Right kidney (tissue), 1 donor: Measurements from ENCODE around the gene FOXE3.

Experiments
- DNase-seq: peaks from one replicate; pipeline ENCODE4 v3.0.0-alpha.2; 2016

The FOXE3 gene

DNA sequence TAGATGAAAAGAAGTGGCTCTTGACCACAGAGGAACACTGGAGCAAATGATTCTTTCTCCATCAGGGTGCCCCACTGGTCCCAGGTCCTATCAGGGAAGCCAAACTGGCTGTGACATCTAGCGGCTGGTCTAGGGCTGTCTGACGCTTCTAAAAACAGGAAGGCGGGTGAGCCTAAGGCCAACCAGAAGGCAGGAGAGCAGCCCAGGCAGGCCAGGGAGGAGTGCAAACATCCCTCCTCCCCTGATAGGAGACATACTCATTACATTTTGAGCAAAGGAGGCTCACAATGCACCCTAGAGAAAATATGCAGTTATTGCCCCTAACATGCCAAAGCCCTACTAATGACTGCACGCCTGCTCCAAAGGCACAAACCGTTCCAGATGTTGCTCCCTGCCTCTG, 10.4 kb upstream of the FOXE3 start:
- DNase-seq = peak; percentile 19

DNA sequence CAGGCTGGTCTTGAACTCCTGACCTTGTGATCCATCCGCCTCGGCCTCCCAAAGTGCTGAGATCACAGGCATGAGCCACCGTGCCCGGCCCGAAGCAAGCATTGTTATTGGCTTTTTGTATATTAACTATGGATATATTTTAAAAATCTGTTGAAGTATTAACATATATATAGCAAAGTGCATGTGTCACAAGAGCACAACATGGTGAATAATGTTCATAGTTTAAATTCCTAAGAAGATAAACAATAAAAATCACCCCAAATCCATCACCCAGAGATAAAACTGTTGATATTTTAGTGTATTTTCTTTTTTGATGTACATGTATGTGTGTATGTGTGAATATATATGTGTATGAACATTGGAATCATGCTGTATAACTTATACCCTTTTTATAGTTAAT, 9.1 kb upstream of the FOXE3 start:
- no peak for DNase-seq

DNA sequence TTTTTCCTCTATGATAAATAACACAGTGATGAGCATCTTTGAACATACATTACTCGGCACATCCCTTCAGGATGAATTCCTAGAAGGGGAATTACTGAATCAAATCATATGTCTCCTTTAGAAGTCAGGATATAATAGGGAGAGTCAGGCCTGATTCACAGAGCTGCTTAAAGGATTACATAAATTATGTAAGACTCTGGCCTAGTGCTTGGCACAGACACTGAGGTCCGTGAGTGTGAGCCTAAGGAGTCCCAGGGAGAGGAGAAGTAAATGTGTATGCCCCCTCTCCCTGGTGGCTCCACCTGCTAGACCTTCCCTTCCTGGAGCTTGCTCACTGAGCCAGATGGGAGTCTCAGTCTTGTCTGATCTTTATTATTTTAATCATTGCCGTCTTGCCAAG, 8.6 kb upstream of the FOXE3 start:
- no peak for DNase-seq

DNA sequence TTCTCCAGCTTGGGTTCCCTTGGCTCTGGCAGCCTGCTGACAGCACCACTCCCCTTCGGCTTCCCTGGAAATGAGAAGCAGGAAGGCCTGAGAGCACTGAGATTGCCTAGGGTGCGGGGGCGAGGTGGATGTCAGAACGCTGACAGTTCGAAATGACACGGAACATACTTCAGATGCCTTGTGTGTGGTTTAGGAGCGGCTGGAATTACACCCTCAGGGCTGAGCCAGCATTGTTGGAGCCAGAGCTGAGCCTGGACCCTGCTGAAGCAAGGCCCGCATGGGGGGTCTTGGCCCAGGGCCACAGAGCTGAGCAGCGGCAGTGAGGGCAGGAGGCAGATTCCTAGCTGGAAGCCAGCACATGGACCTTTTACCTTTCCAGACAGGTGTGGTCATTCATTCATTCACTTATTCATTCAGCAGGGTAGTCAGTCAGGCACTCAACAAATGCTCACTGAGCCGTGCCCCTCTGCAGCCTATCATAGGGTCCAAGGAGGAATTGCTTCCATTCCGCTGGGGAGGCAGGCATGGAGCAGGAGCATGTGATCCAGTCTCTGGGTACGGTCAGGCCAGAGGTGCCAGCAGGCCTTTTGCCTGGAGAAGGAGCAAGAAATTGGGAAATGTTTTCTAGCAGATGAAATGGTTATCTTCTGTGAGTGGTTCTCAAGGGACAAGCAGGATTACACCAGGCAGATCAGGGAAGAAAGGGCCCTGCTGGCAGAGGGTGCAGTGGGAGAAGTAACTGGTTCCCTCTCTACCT, 6.6 kb upstream of the FOXE3 start:
- peak; percentile 38 for DNase-seq

DNA sequence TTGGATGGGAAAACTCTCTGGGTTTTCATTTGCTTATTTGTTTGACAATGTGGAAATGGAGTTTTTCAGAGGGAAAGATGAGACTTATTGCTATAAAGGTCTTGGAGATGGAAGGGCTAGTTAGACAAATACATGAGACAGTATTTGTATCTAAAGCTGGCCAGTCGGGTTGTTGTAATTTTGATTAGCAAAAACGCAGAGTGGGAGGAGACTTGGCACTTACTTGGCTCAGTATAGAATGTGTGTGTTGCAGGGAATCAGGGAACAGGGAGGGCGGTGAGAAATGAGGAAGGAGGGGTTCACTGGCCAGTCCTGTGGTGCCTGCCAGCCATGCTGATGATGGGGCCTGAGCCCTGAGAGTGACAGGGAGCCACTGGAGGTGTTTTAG, 6.0 kb upstream of the FOXE3 start:
- no peak for DNase-seq

DNA sequence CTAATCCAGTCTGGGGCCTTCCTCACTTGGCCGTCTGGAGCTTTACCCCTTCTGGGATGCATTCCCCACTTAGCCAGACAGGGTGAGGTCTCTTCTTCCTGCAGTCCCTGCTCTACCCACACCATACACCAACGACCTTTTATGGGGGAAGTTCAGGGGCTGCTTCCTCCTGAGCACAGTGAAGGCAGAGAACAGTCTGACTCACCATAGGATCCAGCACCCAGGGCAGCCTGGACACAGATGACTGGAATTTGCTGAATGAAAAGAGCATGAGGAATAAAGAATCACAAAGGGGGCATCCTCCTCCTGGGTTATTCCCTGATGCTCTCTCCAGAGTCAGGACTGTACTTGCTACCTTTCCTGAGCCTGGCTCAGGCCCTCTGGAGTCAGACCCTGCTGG, 4.6 kb upstream of the FOXE3 start:
- DNase-seq = no peak

DNA sequence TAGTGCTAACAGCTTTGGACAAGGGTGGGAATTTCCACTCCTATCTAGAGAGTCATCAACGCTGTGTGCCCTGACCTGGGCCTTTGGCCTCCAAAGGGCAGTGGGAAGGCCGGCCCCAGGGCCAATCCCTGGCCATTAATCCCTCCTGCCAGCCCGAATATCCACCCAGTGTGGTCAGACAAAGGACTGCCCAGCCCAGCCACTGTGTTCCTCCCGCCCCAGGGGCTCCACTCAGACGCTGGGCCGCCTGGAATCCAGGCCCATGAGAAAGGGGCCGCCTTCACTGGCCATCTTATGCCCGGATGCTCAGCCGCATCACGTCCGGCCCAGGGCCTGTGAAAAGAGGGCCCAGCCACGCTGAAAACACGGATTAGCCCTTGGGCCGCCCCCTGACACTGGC, 3.6 kb upstream of the FOXE3 start:
- no peak for DNase-seq

DNA sequence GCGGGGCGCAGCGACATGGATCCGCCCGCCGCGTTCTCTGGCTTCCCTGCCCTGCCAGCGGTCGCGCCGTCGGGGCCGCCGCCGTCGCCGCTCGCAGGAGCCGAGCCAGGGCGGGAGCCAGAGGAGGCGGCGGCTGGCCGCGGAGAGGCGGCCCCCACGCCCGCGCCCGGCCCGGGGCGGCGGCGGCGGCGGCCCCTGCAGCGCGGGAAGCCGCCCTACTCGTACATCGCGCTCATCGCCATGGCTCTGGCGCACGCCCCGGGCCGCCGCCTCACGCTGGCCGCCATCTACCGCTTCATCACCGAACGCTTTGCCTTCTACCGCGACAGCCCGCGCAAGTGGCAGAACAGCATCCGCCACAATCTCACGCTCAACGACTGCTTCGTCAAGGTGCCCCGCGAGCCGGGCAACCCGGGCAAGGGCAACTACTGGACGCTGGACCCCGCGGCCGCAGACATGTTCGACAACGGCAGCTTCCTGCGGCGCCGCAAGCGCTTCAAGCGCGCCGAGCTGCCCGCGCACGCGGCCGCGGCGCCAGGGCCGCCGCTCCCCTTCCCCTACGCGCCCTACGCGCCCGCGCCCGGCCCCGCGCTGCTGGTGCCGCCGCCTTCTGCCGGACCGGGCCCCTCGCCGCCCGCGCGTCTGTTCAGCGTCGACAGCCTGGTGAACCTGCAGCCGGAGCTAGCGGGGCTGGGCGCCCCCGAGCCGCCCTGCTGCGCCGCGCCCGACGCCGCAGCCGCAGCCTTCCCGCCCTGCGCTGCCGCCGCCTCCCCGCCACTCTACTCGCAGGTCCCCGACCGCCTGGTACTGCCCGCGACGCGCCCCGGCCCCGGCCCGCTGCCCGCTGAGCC, 459 bp downstream of the FOXE3 start:
- DNase-seq = peak; percentile 64

DNA sequence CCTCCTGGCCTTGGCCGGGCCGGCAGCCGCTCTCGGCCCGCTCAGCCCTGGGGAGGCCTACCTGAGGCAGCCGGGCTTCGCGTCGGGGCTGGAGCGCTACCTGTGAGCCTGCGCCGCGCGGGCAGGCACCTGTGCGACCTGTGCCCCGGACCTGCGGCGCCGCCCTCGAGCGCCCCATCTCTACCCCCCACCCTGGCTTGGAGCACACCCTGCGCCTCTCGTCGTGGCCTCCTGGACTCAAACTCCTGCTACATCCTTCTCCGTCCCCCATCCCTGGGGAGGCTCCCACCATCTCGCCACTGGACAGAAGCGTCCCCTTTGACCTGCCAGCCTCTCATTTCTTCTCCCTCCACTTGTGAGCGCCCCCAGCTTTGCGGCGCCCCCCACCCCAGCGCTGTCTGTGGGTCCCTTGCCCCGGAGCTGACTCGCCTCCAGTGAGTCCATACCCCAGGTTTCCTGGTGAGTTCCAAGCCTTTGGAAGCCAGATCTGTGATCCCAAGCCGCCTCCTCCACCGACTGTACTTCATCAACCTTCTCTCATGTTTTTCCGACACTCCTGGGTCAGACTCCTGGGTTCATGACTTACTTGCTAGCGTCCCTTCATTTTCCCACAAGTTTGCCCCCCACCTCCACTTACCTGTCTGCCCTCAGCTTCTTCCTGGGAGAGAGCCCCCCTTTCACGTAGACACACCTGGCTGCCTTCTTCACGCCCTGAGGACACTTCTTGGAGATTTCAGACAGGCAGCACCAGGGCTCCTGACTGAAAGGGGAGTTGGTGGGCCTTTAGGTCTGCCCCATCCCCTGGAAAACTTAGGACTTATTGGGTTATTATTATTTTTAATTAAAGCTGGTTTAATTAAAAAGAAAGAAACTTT, 1.3 kb downstream of the FOXE3 start:
- DNase-seq = peak; percentile 53

DNA sequence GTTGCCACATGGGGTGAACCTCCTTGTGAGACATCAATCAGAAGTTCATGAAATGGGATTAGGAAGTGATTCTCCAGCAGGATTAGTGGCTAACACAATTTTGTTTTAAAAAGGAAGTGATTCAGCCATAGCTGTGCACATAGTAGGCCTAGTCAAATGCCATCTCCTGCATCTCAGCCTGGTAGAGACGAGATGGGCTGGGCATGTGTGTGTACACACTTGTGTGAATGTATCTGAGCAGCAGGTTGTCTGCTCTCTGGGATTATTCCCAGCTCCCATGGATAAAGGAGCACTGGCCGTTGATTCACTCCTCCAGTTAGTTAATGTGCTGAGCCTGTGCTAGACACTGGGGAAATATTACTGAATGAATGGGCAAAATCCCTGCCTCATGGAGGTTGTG, 2.0 kb downstream of the FOXE3 start:
- DNase-seq = no peak

DNA sequence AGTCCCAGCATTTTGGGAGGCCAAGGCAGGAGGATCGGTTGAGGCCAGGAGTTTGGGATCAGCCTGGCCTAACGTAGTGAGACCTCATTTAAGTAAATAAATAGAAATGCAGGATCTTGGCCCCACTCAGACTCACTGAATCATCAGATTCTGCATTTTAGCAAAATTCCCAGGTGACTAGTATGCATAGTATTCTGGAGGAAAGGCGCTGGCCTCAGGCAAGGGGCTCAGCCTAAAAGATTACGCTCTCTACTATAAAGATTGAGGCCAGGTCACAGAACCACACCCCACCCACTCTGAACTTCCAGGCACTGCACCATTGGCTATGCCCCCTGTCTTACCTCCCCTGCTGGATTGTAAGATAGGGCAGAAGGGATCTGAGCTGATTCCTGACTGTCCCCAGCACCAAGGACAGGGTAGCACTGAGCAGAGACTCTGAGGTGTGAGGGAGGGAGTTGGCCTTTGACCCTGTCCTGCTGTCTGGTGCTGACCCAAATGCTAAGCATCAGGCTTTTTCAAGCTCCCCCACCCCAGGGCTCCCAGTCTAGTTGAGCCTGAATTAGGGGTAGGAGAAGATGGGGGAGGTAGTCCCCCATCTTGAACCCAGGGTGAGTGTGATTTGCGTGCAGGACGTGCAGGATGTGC, 2.7 kb downstream of the FOXE3 start:
- DNase-seq = no peak

DNA sequence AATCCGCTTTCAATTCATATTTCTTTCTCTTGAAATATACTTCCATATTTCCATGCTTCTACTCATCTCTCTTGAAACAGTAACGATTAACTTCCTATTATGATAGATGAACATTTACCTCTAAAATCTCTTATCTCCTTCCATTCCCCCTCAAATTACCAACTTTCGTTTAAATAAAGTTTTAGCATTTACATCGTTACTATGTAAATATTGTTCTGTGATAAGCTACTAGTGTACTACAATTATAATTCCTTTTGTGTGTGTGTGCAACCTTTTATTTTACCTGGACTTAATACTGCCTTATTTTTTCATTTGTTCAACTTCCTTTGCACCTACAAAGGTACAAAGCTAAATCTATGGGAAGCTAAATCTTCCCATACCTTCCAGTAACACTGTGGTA, 4.5 kb downstream of the FOXE3 start:
- DNase-seq = no peak

DNA sequence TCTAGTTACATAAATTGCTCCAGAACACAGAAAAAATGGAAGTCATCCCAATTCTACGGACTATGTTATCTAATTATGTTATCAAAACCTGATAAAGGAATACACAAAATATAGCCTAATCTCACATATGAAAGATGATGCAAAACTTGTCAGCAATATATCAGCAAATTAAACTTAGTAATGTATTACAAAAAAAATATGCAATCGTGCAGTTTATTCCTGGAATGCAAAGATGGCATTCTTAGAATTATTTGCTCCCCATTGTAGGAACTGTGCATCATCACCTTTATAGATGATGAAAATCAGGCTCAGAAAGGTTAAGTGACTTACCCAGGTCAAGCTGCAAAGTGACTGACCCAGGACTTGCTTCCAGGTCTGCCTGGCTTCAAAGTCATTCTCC, 7.8 kb downstream of the FOXE3 start:
- DNase-seq = no peak

DNA sequence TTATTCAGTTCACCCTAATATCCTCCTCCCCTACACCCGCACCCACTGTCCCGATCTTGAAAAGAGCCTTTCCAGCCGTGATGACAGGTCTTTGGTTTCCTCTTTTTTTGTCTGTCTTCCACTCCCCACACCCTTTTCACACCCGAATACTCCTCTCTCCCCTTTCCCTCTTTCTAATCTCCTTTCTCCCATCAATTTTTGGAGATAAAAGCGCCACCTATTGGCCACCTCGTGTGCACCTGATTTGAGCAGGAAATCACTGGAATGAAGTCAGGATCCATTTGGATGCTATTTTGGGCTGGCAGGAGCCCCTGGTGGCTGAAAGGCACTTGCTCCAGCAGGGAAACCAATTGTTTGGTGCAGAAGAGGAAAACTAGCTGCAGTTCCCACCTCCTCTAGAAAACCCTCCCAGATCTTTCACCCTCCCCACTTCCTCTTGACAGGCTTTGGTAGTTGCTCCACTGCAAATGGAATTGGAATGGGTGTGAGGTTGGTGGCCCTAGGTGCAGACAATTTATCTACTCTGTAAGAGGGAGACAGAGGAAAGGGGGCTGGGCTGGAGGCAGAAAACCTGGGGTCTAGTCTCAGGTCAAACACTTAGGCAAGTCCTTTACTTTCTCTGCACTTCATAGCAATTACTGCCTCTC, 8.4 kb downstream of the FOXE3 start:
- peak; percentile 50 for DNase-seq

DNA sequence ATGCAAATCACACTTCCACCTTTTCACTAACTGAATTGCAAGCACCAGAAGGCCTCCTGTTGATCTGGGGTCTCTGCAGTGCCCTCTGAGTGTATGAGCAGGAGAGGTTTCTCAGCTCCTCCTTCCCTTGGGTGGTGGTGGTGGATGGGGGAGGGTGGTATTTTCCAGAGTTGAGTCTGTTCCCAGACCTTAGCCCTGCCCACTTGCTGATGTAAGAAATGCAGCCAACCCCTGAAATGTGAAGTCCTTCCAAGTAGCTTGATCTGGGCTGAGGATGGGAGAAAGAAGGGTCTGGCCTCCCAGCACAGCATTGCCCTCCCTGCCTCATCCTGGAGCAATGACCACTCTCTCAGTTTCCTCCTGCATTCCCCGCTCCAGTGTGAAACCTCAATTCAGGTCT, 15.4 kb downstream of the FOXE3 start:
- no peak for DNase-seq

DNA sequence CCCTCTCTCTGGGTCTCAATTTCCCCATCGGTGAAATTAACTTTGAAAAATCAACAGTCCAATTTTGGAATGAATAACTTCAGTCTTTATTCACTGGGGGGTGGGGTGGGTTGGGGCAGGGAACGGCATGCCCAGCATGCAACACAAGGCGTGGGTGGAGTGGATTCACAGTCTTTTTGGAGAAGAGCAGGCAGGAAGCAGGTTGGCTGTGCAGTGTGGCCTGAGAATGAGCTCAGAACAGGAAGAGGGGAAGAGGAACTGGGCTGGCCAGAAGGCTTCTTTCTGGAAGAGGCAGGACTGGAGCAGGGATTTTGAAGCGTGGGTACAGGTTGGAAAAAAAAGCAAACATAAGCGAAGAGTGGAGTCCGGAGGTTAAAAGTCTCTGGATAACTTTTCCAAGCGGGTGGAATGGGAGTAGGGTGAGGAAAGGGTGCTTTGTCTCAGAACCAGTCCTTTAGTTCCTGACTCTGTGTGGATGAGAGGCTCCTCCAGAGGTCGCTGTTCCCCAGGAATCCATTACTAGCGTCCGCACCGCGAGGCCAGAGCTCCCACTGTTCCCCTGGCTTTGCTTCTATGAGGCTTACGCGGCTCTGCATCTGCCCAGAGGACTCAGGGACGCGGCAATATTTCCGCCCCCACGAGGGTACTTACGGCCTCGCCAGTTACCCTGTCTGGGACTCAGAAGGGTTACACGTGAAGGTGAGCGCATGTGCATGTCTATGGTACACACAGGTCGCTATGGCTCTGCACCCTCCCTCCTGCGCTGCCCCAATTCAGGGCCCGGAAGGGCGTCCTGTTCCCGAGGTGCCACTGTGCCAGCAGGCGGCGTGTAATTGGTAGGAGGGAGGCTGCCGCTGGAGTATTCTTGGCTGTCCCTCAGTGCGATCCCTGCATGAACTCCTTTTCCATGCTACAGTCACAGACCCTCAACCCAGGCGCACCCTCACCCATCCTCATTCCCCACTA, 16.3 kb downstream of the FOXE3 start:
- peak; percentile 71 for DNase-seq

DNA sequence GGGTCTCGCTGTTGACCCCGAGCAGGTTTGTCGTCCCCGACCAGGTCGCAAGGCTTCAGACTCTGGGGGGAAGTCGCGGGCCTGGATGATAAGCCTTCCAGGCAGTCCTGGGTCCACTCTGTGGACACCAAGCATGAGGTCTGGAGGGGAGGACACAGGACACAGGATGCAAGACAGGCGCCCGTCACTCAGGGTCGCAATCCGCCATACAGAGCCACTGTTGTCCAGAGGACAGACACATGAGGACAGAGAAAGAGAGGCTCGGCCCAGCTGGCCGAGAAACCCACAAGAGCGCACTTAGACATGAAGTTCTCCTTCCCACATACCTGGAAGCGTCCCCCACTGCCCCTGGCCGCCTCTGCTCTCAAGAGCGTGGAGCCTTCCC, 16.9 kb downstream of the FOXE3 start:
- DNase-seq = peak; percentile 44

DNA sequence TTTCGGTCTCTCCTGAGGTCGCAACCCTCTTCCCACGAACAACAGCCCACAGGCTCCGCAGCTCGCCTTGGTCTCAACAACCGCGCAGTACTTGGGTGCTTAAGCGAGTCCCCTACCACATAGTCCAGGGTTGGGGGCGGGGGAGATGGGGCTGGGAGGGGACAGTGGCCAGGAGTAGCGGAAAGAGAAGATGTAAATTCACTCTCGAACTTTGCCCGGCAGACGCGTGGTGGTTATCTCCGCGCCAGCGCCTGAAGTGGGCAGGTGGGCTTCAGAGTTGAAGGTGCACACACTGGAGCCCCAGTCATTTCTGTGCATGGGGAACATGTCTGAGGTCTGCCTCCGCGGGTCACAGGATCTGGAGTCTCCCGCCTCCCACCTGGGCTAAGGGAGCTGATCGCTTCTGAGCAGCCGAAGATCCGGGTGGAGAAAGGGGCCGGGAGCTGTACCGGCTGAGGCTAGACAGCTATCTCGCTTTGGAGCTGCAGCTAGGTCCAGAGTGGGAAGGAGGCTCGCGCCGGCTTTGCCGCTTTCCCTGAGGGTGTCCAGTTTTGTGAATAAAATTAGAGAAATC, 17.5 kb downstream of the FOXE3 start:
- DNase-seq = no peak

DNA sequence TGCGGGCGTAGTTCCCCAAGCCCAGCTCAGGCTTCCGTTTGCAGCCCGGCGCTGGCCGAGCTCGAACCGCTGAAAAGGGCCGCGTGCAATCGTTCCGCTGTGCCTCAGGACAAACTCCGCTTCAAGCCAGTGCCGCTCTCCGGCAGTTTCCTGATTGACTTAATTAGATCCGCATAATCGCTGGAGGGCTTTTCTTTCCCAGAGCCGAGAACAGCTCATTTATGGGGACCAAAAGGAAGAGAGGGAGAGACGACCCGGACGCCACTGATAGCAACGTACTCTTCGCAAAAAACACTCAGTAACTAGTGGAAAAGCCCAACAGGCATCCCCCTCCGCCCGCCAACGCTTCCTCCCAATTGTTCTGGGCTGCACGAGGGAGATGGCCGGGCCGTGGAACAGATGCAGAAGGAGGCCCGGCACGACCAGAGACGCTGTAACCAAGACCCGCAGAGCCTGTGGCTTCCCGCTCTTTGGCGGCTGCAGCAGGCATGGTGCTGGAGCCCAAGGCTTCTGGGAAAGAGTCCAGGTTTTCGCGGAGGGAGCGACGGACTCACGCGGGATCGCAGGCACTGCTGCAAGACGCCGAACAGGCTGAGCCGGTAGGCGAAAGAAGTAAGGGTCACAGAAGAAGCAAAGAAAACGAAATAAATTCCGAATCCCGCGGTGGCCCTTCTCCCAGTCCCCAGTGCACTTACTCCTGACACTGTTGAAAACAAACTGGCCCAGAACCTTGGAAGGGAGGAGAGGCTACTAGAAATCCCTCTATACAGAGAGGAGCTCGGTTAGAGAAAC, 18.2 kb downstream of the FOXE3 start:
- DNase-seq = peak; percentile 75
